Fibroblast of gingiva (primary cell): ENCODE results near the gene BTBD16.

ENCODE experiments used
- DNase-seq: peaks from one replicate; pipeline ENCODE4 v3.0.0-alpha.2; 2011; ENCODE audit warnings: low read depth

Gene BTBD16

DNA sequence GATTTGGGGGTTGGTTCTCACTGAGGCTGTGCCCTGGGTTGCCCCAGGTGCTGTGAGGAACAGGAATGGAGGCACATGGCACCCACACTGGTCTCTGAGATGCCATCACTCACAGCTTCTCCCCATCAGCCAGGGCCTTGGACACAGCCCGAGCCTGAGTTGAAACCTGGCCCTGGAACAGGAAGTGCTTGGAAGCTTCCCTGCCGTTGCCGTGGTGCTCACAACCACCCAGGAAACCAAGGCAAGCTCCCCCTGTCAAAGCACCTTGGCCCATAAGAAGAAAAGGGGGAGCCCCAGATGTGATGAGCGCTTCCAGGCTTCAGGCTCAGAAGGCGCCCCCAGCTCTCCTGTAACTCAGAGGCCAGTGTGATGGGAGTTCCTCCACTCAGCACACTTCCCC lies at the start of gene BTBD16:
Gene BTBD16 (plus strand): TSS at position 221 of the 400 bp plus-strand sequence. CDS start 3,786 bp downstream, outside the sequence.
- DNase-seq: no peak

DNA sequence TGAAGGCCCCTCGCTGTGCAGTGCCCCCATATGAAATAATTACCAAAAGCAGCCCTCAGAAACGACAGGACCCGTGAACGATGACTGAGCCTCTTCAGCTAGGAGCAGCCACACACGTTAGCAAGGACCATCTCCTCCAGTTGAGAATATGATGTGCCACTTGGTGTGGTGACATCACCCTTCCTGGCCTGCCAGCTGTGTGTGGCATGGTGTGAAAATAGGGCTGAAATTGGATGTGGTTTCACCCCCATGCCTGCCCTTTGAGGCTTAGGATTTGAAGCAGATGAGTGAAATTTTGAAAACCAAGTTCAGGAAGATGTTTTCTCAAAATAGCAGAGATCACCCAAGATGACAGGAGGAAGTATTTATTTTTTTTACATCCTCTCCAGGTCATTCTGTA lies 49.1 kb upstream of the BTBD16 start:
- DNase-seq: no peak

DNA sequence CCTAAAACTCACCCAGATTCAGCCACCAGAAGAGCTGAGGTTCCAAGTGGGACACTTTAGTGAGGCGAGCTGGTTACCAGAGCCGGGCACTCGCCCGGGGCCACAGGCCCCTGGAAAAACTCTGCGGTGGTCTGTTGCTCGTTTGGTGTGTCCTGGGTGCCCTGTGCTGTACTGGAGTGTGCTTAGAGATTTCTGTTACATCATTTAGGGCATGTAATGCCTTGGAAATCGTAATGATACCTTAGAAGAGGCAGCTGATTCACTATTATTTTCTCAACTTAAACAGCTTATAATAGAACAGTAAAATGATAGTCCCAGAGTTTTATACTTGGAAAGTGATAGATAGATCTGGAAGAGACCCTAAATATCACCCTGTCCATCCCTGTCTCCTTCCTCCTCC lies 48.5 kb upstream of the BTBD16 start:
- DNase-seq: no peak

- DNase-seq: no peak
These were observed 46.9 kb upstream of the BTBD16 start for GRCh38 chr10:122224159-122224558.

DNA sequence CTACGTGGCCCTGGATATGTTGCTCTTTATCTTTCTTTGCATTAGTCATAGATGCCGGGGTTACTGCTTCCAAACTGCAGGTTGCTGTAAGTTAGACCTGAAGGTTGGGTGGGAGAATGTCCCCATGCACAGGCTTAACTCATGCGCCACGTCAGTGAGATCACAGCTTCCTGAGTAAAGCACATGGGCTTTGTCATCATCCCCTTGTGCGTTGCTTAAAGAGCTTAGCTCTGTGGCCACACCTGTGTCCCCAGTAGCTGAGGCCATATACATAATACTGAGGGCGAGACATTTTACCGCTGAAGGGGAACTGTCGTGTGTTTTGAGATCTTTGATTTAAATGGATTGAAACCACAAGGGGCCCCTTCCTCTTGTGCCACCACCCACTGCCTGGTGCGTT lies 45.8 kb upstream of the BTBD16 start:
- DNase-seq: no peak

DNA sequence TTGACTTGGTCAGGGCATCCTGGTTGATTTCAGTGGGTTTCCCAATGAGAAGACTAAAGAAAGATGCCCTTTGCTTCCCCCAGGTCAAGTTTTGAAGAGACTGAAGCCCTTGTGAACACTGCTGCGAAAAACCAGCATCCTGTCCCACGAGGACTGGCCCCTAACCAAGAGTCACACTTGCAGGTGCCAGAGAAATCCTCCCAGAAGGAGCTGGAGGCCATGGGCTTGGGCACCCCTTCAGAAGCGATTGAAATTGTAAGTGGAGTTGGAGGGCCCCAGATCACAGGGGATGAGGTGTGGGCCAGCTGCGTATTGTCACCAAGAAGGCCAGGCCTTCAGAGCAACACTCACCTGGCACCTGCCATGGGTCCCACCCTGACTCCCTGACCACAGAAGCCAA lies 43.3 kb upstream of the BTBD16 start:
- no peak for DNase-seq

- DNase-seq: no peak
These were observed 41.4 kb upstream of the BTBD16 start for GRCh38 chr10:122229666-122230065.

- DNase-seq: no peak
These were observed 40.9 kb upstream of the BTBD16 start for GRCh38 chr10:122230222-122230621.

DNA sequence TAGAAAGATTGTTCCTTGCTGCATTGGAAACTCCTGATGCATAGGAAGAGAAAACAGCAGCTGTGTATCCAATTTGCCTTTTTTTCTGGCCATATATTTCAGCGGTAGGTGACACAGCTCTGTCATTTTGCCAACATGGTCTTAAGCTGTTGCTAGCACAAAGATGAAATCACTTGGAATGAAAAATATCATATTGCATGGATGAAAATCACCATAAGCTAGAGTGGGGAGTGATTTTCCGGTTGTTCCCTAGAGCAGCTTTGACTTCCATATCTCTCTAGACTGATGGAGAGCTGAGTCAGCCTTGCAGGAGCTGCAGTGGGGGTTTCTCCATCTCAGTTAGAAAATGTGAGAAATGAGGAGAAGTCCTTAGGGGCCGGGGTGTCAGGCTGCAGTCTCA lies 38.3 kb upstream of the BTBD16 start:
- peak; percentile 25 for DNase-seq

GRCh38 chr10:122233857-122234348 lies 37.2 kb upstream of the BTBD16 start:
- DNase-seq: no peak

DNA sequence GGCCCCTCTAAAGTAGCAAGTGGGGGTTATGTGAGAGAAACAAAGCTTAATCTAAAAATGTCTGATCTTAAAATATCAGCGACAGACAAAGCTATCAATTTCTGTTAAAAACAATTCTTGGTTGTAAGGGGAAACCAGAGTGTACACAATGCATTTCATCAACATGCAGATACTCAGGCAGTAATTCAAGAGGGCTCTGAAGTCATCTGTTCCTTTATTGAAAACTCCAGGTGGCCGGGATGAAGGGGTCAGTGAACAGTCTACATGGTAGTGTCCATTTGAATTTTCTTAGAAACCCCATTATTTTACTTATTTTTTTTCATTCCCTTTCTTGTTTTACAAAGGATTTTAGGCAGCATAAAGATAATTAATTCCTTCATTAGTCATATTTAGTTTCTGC lies 36.7 kb upstream of the BTBD16 start:
- peak; percentile 60 for DNase-seq

GRCh38 chr10:122236690-122237306 lies 34.3 kb upstream of the BTBD16 start:
- DNase-seq: no peak

GRCh38 chr10:122237331-122237990 lies 33.6 kb upstream of the BTBD16 start:
- no peak for DNase-seq

DNA sequence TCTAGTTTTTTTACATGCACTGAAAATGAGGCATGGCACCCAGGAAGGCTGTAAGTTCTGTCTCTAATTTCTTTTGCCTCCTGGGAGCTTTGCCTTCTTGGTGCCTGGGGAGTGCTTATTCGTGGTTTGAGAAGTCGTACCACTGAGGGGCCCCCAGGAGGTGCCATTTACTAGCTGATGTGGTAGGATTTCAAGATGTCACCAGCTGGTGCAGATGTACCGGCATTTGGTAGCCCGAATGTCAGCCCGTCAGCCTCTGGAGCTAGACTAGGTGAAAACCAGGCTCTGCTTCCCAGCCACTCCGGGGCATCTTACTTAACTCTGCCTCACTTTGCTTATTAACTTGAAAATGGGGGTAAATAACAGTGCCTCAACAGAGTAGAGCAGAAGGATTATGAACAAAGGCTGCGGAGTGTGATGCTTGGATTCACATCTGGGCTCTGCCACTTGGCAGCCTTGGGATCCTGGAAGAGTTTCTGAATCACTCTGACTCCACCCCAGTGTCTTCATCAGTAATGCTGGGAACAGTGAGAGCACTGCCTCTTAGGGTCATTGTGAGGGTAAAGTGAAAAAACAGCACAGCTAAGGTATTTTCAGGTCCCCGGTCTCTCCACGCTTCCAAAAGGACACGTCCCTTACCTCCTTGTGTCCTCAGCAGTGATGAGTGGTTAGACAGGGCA lies 31.4 kb upstream of the BTBD16 start:
- DNase-seq: peak; percentile 68

DNA sequence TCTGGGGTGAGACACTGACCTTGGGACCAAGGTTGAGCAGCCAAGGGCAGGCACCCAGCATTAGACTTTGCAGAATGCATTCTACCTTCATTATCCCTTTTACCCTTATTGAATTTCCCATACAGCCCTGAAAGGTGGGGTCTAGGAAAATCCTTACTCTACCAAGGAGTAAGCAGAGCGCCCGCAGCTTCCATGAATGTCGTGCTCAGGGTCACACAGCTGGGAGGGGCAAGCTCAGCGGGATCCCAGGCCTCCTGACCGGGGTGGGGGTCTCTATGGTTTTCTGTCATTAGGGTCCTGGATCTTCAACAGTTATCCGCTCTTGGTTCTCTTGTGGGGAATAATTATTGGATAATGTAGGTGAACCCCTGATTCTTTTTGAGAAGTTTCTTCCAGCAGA lies 30.7 kb upstream of the BTBD16 start:
- DNase-seq: no peak

GRCh38 chr10:122241836-122242235 lies 29.3 kb upstream of the BTBD16 start:
- no peak for DNase-seq

DNA sequence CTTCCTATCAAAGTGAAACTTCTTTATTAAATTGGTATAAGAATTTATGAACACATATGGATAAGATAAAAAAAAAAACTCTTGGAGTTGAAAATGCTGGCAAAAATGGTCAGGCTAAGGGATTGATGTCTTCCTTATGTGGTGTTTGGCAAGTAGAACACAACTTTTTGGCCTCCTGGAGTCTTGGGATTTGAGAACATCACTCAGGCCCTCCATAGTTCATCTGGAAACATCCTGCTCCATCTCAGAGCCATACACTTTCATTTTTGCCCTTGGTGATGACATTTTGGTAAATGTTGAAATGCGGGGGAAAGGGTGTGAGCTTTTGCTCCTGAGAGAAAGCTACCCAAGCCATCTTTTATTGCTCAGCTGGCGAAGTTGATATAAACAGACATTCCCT lies 27.5 kb upstream of the BTBD16 start:
- DNase-seq: peak; percentile 93

- no peak for DNase-seq
These were observed 26.8 kb upstream of the BTBD16 start for GRCh38 chr10:122244001-122244975.

GRCh38 chr10:122245136-122245535 lies 26.0 kb upstream of the BTBD16 start:
- no peak for DNase-seq

- DNase-seq: no peak
These were observed 25.2 kb upstream of the BTBD16 start for GRCh38 chr10:122245897-122246296.

GRCh38 chr10:122246830-122247520 lies 24.1 kb upstream of the BTBD16 start:
- no peak for DNase-seq
